HFF-Myc (cell line): ENCODE data around the gene CNOT6.

ENCODE experiments used
- DNase-seq: peaks from one replicate; pipeline ENCODE4 v3.0.0-alpha.2; 2011; ENCODE audit warnings: low read depth; ENCODE audit errors: extremely low read depth
- H3K4me3 ChIP-seq: replicated peaks from 2 replicates; pipeline ENCODE4 v1.5.1; 2011; ENCODE audit warnings: low read depth, mild to moderate bottlenecking, control low read depth, low read length
- TF ChIP-seq, protein P1 (sequence below): IDR thresholded peaks from 2 replicates; pipeline ENCODE4 v1.5.1; 2012; ENCODE audit warnings: mild to moderate bottlenecking, low read depth, low read length, control low read depth; ENCODE audit errors: missing control alignments

The CNOT6 gene

DNA sequence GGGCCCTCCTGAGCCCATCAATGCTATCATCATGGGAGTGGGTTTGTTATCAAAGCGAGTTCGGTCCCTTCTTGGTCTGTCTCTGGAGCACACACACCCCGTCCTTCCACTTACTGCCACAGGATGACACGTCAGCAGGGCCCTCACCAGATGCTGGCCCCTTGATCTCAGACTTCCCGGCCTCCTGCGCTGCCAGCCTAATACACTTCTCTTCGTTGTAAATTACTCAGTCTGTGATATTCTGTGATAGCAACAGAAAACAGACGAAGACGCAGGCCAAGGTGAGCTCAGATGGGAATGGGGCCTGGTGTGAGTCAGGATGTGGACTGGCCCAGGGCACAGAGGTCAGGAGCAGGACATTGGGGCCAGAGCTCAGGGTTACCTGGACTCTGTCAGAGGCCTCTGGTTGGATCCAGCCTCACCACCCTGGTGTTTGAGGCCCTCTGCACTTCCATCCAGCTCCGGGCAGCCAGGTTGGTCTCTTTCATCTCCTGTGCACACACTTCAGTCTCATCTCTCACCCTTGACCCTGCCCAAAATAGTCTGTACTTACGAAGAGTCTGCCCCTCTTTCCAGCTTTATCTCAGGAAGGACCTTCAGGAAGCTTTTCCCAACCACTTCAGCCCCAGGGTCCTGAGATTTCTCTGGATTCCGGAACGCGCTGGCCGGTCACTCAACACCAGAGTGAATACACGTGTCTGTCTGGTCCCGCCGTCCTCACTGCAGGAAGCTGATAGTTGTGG lies 26.0 kb upstream of the CNOT6 start:
- no peak for DNase-seq
- TF ChIP-seq, protein P1, sequence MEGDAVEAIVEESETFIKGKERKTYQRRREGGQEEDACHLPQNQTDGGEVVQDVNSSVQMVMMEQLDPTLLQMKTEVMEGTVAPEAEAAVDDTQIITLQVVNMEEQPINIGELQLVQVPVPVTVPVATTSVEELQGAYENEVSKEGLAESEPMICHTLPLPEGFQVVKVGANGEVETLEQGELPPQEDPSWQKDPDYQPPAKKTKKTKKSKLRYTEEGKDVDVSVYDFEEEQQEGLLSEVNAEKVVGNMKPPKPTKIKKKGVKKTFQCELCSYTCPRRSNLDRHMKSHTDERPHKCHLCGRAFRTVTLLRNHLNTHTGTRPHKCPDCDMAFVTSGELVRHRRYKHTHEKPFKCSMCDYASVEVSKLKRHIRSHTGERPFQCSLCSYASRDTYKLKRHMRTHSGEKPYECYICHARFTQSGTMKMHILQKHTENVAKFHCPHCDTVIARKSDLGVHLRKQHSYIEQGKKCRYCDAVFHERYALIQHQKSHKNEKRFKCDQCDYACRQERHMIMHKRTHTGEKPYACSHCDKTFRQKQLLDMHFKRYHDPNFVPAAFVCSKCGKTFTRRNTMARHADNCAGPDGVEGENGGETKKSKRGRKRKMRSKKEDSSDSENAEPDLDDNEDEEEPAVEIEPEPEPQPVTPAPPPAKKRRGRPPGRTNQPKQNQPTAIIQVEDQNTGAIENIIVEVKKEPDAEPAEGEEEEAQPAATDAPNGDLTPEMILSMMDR = no peak
- no peak overlapping the region for H3K4me3 ChIP-seq

DNA sequence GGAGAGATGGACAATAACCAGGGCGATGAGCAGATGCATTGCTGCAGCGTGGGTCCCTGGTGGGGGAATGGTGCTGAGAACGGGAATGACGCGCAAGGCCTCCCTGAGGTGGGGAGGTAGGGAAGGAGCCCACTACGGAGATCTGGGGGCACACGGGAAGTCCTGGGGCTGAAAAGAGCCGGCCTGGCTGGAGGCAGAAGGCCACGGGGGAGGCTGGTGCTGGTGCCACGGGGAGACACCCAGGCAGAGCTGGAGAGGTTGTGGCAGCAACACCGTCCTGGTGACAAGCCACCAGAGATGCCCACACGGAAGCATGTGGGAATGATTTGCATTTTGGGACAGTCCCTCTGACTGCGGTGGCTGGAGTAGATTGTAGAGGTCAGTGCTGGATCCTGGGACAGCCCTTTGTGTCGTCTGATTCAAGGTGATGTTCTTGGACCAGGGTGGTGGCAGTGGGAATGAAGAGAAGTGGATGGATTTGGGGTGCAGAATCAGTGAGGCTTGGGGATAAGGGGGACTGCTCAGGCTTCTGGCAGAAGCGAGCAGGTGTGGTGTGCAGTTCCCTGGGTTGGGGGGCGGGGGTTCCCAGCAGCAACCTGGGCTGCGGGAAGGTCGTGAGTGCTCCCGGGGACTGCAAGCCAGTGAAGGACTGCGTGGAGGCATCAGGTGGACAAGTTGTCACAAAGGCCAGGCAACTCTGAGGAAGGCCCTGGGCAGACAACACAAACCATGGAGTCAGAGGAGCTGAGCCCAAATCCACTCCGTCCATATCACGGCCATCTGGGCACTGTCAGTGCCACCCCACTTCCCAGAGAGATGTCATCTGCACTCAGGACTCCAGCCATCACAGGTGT lies 25.2 kb upstream of the CNOT6 start:
- H3K4me3 ChIP-seq = no peak overlapping the region
- TF ChIP-seq, protein P1 = no peak
- DNase-seq = no peak

DNA sequence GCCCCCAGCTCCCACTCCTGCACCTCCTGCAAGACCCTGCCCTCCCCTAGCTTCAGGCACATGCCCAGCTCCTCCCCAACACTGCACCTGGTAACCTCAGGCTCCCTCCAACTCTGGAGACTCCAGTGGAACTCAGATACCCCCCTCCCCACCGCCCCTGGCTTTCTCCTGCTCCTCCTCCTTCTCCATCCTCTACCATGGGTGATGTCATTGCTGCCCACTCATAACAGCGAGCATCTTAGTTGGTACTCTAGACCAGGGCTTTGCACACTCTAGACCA lies 24.7 kb upstream of the CNOT6 start:
- no peak overlapping the region for H3K4me3 ChIP-seq
- TF ChIP-seq, protein P1 = no peak
- no peak for DNase-seq

DNA sequence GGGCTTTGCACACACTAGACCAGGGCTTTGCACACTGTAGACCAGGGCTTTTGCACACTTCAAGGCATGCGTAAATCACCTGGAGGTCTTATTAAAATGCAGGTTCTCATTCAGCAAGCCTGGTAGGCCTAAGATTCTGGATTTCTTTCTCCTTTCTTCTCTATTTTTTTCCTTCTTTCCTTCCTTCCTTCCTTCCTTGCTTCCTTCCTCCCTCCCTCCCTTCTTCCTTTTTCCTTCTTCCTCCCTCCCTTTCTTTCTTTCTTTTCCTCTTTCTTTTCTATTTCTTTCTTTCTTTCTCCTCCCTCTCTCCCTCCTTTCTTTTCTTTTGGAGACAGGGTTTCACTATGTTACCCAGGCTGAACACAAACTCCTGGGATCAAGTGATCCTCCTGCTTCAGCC lies 24.3 kb upstream of the CNOT6 start:
- no peak overlapping the region for H3K4me3 ChIP-seq
- DNase-seq = no peak
- TF ChIP-seq, protein P1 = no peak

DNA sequence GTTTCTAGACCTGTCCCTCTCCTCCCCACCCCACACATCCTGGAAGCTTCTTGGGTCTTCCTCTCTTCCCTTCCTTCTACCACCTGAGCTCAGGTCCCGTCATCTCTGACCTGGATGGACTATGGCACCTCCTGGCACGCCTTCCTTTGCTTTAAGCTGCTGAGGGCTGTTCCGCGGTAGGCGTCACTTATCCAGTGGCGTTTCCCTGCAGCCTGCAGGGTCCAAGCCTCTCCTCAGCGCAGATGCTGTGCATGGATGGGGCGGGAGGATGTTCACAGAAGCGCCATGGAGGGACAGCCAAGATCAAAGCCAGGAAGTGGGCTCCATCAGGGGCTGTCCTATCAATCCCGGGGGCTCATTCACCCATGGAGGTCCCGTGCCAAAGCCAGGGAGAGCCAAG lies 23.8 kb upstream of the CNOT6 start:
- TF ChIP-seq, protein P1 = no peak
- no peak overlapping the region for H3K4me3 ChIP-seq
- DNase-seq = no peak

DNA sequence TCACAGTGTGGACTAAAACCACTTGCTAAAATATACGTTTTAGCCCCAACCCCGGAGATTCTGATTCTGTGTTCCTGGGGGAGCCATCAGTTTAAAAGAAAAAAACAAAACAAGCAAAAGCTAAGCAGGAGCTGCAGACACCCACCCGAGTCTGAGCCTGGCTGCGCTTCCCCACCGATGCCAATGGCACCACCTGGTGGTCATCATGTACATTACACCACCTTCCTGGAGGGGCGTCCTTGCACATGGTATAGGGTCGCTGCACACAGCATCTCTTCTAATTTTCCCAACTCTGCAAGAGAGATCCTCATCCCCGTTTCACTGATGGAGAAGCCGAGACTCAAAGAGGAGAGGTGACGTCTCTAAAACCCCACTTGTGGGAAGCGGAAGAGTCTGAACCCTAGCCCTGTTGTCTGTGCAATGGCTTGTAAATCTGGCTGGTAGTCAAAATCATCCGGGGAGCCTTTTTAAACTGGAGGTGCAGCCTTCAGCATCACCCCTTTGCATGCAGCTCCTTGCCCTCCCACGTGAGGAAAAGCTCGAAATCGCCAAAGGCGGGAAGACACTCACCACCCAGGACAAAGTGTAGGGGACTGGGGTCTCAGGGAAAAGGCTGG lies 23.1 kb upstream of the CNOT6 start:
- H3K4me3 ChIP-seq = no peak overlapping the region
- TF ChIP-seq, protein P1 = peak; percentile 89
- no peak for DNase-seq
